Measurements from ENCODE around the gene DIAPH1. TPM values are rescaled to one million over a fixed set of nuclear protein-coding genes. Genes with fewer than 3 reads are reported as not detected.
A peak's percentile ranks its signal among the peaks of the same experiment; 100 is the strongest.

Gene DIAPH1
- total RNA-seq, 4 donors from 2014 or later, result 98.2 to 115 (median 102) TPM

GRCh38 chr5:141639357-141640050 lies 20.7 kb upstream of the DIAPH1 start:
- no peak overlapping the region for H3K4me3 ChIP-seq
- no peak overlapping the region for H3K27ac ChIP-seq
- TF ChIP-seq, protein P1, sequence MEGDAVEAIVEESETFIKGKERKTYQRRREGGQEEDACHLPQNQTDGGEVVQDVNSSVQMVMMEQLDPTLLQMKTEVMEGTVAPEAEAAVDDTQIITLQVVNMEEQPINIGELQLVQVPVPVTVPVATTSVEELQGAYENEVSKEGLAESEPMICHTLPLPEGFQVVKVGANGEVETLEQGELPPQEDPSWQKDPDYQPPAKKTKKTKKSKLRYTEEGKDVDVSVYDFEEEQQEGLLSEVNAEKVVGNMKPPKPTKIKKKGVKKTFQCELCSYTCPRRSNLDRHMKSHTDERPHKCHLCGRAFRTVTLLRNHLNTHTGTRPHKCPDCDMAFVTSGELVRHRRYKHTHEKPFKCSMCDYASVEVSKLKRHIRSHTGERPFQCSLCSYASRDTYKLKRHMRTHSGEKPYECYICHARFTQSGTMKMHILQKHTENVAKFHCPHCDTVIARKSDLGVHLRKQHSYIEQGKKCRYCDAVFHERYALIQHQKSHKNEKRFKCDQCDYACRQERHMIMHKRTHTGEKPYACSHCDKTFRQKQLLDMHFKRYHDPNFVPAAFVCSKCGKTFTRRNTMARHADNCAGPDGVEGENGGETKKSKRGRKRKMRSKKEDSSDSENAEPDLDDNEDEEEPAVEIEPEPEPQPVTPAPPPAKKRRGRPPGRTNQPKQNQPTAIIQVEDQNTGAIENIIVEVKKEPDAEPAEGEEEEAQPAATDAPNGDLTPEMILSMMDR (IDR thresholded peaks at IDR 0.05), result no peak
- no peak for TF ChIP-seq POLR2A (IDR thresholded peaks at IDR 0.05)
- peaks cover 0 to 15% (median 8%) of the 10 kb centered on the region in 4 donors for H3K4me1 ChIP-seq
- DNase-seq, result no peak
- no peaks in the 10 kb centered on the region for H3K27me3 ChIP-seq
- H3K36me3 ChIP-seq, result peaks cover 0 to 9% (median 0%) of the 10 kb centered on the region in 3 donors
- no peaks in the 10 kb centered on the region for H3K9me3 ChIP-seq

GRCh38 chr5:141638771-141639170 lies 20.0 kb upstream of the DIAPH1 start:
- DNase-seq, result no peak
- Histone ChIP-seq H3K4me3 (no peak overlapping the region), H3K9me3 (no peaks in the 10 kb centered on the region), H3K27ac (no peak overlapping the region), H3K36me3 (peaks cover 0 to 4% (median 0%) of the 10 kb centered on the region in 3 donors), H3K4me1 (peaks cover 0 to 15% (median 8%) of the 10 kb centered on the region in 4 donors), H3K27me3 (no peaks in the 10 kb centered on the region)
- TF ChIP-seq POLR2A (IDR thresholded peaks at IDR 0.05), result no peak
- TF ChIP-seq, protein P1 (IDR thresholded peaks at IDR 0.05), result no peak

- H3K27ac ChIP-seq, result peak overlapping the region in 3 of 4 donors; percentile 81 to 88 (median 84)
- peak; percentile 71 to 83 (median 78) for DNase-seq
Observed at GRCh38 chr5:141637767-141638419, 19.1 kb upstream of the DIAPH1 start.

DNA sequence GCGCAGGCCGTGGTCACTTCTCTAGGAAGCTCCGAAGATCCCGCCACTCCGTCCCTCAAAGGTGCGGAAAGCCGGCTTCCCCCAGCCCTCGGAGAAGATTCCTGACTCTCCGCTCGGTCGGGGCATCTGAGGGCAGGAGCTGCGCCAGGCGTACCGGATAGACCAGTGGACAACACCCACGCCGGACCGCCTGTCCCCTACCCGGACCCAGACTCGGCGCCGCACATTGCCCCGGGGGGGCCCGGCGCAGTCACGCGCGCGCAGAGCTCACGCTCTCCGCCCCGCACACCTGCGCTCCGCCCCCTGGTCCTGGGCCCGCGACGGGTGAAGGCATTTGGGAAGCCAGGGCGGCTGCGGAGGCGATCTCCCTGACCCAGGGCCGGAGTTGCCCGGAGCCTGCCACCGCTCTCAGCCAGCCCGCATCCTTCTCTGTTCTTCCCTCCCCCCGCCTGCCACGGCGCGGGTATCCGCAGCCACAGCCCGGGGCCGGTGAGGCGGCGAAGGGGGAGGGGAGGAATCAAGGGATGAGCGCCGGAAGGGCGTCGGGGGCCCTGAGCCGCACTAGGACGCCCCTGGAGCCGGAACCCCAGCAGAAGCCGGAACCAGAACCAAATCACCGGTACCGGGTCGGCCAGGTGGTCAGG lies 18.4 kb upstream of the DIAPH1 start:
- Histone ChIP-seq H3K27ac (peak overlapping the region; percentile 63 to 88 (median 82)), H3K36me3 (no peaks in the 10 kb centered on the region), H3K27me3 (no peaks in the 10 kb centered on the region), H3K4me1 (peaks cover 0 to 15% (median 8%) of the 10 kb centered on the region in 4 donors), H3K9me3 (no peaks in the 10 kb centered on the region), H3K4me3 (peak overlapping the region; percentile 66 to 91 (median 76))
- TF ChIP-seq, protein P1 (IDR thresholded peaks at IDR 0.05), result no peak
- TF ChIP-seq POLR2A (IDR thresholded peaks at IDR 0.05), result no peak
- DNase-seq, result peak in 2 of 3 donors; percentile 56 to 70

More at GRCh38 chr5:141637767-141638419, 19.1 kb upstream of the DIAPH1 start:
- no peaks in the 10 kb centered on the region for H3K27me3 ChIP-seq
- TF ChIP-seq, protein P1 (IDR thresholded peaks at IDR 0.05), result peak; percentile 19 to 64 (median 43)
- no peak for TF ChIP-seq POLR2A (IDR thresholded peaks at IDR 0.05)
- H3K4me3 ChIP-seq, result peak overlapping the region; percentile 66 to 91 (median 76)
- no peaks in the 10 kb centered on the region for H3K9me3 ChIP-seq
- H3K36me3 ChIP-seq, result peaks cover 0 to 4% (median 0%) of the 10 kb centered on the region in 3 donors
- H3K4me1 ChIP-seq, result peaks cover 0 to 15% (median 8%) of the 10 kb centered on the region in 4 donors

GRCh38 chr5:141636413-141637122 lies 17.8 kb upstream of the DIAPH1 start, which contains the start of the genes HDAC3 and RELL2:
HDAC3 (minus strand) TSS chr5:141636849; CDS start chr5:141636790, 59 bp downstream.
RELL2 (plus strand) TSS chr5:141636997; CDS start chr5:141638226, 1,229 bp downstream.
- H3K27me3 ChIP-seq, result no peaks in the 10 kb centered on the region
- peaks cover 0 to 15% (median 8%) of the 10 kb centered on the region in 4 donors for H3K4me1 ChIP-seq
- no peaks in the 10 kb centered on the region for H3K9me3 ChIP-seq
- H3K4me3 ChIP-seq, result peak within 1 kb of the TSS; percentile 66 to 91 (median 76)
- H3K27ac ChIP-seq, result peak within 1 kb of the TSS; percentile 63 to 88 (median 82)
- DNase-seq, result peak; percentile 94 to 98 (median 98)
- H3K36me3 ChIP-seq, result no peaks in the 10 kb centered on the region
- TF ChIP-seq POLR2A (IDR thresholded peaks at IDR 0.05), result peak; percentile 67 to 90
- TF ChIP-seq, protein P1 (IDR thresholded peaks at IDR 0.05), result no peak

Measured in Peyer's patch (tissue), 4 donors.